Measurements from ENCODE around the gene BSX.

DNA sequence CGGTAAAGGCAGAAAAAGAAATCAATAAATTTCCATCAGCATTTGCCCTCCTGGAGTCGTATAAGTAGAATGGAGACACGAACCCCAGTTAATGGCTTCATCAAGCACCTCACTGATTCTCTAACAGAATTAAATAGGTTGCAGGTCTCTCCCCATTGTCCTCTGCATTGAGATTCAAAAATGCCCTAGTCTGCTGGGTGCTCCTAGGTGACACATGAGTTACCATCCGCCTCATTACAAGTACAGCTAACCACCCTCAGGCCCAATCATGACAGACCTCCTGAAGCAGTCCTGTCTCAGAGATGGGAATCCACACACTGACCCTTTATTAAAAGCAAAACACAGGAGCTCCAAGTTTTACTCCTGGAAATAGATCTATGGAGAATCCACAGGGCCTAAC lies 48.9 kb upstream of the BSX start:
- no peak for TF ChIP-seq EZH2 (IDR thresholded peaks at IDR 0.05)
- TF ChIP-seq, protein P1, sequence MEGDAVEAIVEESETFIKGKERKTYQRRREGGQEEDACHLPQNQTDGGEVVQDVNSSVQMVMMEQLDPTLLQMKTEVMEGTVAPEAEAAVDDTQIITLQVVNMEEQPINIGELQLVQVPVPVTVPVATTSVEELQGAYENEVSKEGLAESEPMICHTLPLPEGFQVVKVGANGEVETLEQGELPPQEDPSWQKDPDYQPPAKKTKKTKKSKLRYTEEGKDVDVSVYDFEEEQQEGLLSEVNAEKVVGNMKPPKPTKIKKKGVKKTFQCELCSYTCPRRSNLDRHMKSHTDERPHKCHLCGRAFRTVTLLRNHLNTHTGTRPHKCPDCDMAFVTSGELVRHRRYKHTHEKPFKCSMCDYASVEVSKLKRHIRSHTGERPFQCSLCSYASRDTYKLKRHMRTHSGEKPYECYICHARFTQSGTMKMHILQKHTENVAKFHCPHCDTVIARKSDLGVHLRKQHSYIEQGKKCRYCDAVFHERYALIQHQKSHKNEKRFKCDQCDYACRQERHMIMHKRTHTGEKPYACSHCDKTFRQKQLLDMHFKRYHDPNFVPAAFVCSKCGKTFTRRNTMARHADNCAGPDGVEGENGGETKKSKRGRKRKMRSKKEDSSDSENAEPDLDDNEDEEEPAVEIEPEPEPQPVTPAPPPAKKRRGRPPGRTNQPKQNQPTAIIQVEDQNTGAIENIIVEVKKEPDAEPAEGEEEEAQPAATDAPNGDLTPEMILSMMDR (IDR thresholded peaks at IDR 0.05) = no peak
- TF ChIP-seq EZH2phosphoT487 (IDR thresholded peaks at IDR 0.05) = no peak
